HG02885 (cell line): ENCODE measurements around the gene INKA1.
A peak's percentile ranks its signal among the peaks of the same experiment; 100 is the strongest.
"Not testable (repeated sequence)": the region's sequence is repeated elsewhere in the genome, so short reads cannot be mapped to it uniquely, and the experiment has no call there.

Source experiments
- ATAC-seq: cut with Tn5 transposase; IDR thresholded peaks from one replicate; pipeline ENCODE4 v1.9.1; 2021; ENCODE audit warnings: mild to moderate bottlenecking; ENCODE audit not compliant: unreplicated experiment, poor library complexity

INKA1 gene

DNA sequence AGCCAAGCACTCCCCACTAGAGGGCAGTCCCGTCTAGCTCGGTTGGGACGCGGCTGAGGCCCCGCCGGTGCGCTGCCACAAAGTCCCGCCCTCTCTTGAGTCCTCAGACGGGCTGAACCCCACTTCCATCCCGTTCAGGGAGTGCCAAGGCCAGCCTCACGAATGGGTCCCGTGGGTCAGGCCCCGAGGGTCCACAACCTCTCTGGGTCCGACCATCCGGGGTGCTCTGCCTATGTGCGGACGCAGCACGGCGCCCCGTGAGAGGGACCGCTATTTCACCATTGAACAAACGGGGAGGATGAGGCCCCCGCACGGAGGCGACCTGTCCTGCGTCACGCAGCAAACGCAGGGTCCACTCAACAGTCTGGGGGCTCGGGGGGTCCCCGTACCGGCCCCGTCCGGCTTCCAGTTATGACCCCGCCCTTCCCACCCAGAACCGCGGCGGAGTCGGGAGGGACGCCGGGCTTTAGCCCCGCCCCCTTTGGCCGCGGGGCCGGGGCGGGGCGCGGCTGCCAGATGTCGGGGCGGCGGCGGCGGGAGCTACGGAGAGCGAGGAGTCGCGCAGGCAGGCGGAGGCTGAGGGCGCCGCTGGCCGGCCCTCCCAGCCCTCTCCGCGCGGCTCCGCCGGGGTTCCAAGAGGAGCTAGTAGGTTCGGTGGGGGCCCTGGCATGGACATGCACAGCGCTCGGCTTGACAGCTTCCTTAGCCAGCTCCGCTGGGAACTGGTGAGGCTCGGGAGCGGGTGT lies at the start of gene INKA1:
INKA1 (plus strand) TSS at position 543 of the 746 bp plus-strand sequence; CDS start at position 675, 132 bp downstream.
- ATAC-seq: peak; percentile 66

DNA sequence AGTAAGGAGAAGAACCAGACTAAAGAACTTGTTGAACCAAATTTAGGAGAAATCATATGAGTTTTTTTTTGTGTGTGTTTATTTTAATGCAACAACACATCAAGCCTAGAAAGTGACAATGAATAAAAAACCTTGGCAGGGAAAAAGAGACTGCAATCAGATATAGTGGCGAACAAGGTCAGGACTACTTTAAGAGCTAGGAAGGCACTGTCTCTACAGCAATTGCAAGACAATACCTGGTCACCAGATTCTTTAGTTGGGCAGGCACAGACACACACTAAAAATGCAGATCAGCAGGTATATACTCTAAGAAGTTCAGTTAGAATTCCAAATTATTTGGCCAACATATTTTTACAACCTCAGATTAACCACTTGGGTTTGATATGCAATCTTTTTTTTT lies 48.5 kb upstream of the INKA1 start:
- no peak for ATAC-seq

DNA sequence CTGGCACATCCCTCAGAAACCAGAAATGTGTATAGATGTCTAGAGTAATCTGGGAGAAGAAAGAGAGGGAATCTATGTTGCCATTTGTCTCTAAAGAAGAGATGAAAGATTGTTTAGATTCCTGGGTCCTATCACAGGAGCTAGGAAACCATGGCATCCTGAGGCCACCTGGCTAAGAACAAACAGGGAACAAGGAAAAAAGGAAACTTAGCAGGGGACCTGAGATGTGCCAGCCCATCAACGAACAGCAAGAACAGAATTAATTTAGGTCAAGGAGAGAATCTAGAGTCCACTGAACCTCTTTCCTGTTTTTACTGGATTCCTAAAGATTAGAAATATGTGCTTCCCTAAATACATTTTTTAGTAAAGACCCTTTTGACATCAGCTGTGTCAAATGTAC lies 47.0 kb upstream of the INKA1 start:
- ATAC-seq: no peak

DNA sequence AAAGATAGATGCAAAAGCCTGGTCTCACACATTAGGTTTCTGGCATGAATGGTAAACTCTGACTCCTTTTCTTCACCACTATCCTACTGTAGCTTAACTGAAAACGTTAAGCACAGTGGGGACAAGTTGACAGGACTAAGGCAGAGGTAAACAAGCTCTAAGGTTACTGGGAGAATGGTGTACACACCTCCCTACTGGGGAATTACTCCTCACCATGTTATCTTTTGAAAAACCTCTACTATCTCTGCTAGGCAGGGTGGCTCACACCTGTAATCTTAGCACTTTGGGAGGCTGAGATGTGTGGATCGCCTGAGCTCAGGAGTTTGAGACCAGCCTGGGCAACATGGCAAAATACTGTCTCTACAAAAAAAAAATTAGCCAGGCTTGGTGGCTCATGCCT lies 45.9 kb upstream of the INKA1 start:
- ATAC-seq: no peak

DNA sequence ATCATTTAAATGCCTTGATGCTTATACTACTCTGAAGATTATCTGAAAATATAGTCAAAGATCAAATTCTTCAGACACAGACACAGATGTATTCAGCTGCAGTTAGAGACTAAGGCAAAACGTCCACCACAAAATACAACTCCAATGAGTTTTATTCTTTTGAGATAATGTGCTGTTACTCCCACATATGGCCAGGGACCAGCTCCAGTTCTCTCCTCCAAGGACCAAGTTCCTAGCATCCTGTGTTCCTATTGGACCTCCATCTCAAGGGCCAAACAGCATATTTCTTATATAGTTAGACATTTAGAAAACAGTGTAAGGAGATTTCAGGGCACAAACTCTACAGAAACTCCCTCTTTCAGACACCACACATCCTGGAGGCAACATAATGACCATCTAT lies 43.8 kb upstream of the INKA1 start:
- ATAC-seq: no peak

DNA sequence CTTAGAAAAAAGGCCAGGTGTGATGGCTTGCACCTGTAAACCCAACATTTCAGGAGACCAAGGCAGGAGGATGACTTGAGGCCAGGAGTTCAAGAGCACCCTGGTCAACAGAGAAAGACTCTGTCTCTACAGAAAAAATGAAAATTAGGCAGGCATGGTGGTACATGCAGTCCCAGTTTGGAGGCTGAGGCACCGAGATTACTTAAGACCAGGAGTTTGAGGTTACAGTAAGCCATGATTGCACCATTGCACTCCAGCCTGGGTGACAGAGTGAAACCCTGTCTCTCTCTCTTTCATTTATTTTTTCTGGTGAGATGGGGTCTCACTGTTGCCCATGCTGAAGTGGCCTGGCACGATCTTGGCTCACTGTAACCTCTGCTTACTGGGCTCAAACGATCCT lies 41.4 kb upstream of the INKA1 start:
- no peak for ATAC-seq

DNA sequence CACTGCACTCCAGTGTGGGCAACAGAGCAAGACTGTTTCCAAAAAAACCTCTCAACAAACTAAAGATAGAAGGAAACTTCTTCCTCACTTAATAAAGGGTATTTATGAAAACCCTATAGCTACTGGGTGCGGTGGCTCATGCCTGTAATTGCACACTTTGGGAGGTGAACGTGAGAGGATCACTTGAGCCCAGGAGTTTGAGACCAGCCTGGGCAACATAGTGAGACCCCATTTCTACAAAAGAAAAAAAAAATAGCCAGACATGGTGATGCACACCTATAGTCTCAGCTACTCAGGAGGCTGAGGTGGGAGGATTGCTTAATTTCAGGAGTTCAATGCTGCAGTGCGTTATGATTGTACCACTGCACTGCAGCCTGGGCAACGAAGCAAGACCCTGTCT lies 39.1 kb upstream of the INKA1 start:
- ATAC-seq: no peak

DNA sequence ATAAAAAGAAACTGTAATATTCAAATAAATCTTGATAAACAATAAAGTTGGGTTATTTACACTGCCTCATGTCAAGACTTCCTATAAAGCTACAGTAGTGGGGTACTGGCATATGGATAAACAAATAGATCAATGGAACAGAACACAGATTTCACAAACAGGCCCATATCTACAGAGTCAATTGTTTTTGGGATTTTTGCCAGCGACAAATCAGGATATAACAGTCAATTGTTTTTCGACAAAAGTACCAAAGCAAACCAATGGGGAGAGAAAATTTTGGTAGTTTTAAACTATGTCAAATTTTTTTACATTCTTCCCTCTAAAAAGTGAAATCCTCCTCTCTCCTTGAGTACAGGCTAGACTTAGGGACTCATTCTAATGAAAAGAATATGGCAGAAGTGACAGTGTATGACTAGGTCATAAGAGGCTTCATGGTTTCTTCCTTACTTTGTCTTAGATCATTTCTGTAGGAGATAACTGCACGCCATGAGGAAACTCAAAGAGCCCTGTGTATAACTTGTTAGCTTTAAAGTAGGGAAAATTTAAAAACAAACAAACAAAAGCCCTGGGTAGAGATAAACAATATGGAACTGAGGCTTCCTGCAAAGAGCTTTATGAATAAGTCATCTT lies 33.7 kb upstream of the INKA1 start:
- no peak for ATAC-seq

DNA sequence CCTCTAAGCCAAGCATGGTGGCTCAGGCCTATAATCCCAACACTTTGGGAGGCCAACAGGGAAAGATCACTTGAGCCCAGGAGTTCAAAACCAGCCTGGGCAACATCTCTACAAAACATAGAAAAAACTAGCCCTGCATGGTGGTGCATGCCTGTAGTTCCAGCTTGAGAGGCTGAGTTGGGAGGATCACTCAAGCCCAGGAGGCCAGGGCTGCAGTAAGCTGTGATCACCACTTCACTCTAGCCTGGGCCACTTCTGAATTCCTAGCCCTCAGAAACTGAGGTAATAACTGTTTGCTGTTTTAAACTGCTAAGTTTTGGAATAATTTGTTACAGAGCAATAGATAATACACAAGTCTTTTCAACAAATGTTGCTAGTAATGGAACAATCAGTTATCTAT lies 33.1 kb upstream of the INKA1 start:
- ATAC-seq: no peak

DNA sequence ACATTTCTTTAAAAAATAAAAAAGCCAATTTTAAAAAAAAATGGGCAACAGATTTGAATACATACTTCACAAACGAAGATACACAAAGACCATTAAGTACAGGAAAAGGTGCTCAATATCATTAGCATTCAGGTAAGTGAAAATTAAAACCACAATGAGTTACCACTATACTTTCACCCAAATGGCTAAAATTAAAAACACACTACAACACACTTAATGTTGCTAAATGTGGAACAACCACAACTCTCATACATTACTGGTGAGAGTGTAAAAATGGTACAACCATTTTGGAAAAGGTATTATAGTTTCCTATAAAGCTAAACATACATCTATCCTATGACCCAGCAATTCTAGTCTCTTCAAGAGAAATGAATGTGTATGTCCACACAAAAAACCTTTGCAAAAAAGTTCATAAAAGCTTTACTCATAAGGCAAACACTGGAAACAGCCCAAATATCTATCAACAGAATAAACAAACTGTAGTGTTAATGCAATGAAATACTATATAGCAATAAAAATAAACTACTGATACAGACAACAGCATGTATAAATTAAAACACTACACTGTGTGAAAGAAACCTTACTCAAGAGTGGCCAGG lies 31.6 kb upstream of the INKA1 start:
- no peak for ATAC-seq

DNA sequence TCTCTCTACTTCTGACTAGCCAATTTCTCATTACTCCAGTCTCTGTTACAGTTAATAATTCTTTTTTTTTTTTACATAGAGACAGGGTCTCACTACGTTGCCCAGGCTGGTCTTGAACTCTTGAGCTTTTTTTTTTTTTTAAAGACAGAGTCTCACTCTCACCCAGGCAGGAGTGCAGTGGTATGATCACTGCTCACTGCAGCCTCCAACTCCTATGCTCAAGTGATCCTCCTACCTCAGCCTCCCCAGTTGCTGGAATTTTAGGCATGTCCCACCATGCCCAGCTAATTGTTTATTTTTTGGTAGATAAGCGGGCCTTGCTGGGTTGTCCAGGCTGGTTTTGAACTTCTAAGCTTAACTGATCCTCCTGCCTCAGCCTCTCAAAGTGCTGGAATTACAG lies 30.4 kb upstream of the INKA1 start:
- ATAC-seq: no peak

DNA sequence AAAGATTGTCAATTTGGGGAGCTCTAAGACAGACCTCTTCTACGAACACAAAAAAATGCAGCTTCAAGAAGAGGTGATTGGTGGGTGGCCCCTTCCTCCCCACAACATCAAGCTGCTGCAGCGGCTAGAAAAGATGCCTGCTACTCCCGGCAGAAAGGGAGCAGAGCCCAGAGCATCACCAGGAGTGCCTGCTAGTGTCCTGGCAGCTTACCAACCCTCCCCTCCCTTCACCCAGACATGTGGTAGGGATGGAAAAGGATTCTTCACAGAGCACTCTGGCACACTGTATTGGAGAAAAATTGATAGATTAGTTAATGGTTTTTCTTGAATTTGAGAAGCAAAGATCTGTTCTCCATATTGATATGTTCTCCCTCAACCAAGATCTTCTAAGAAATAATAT lies 27.5 kb upstream of the INKA1 start:
- no peak for ATAC-seq

DNA sequence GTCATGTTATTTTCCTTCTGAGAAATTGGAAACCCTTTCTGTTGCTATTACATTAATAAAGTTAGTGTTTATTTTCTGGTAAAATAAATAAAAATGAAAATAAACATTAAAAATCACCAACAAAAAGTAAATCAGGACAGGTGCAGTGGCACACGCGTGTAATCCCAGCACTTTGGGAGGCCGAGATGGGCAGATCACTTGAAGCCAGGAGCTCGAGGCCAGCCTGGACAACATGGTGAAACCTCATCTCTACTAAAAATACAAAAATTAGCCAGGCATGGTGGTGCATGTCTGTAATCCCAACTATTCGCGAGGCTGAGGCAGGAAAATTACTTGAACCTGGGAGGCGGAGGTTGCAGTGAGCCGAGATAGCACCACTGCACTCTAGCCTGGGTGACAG lies 27.0 kb upstream of the INKA1 start:
- ATAC-seq: not testable (repeated sequence)

DNA sequence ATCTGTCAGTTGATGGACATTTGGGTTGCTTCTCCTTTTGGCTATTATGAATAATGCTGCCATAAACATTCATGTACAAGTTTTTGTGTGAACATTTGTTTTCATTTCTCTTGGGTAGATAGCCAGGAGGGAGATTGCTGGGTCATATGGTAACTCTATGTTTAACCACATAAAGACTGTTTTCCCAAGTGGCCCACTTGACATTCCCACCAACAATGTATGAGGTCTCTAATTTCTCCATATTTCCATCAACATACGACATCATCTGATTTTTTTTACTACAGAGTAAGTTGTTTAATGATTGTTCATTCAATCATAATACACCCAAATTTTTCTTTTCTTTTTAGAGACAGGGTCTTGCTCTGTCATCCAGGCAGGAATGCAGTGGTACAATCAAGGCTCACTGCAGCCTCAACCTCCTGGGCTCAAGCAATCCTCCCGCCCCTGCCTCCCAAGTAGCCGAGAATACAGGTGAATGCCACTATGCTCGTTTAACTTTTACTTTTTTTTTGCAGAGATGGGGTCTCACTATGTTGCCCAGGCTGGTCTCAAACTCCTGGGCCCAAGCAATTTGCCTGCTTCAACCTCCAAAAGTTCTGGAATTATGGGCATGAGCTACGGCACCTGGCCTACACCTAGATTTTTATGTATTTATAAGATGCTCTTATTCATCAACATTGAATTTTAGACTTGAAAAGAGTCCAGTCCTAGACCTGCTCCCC lies 23.5 kb upstream of the INKA1 start:
- no peak for ATAC-seq

DNA sequence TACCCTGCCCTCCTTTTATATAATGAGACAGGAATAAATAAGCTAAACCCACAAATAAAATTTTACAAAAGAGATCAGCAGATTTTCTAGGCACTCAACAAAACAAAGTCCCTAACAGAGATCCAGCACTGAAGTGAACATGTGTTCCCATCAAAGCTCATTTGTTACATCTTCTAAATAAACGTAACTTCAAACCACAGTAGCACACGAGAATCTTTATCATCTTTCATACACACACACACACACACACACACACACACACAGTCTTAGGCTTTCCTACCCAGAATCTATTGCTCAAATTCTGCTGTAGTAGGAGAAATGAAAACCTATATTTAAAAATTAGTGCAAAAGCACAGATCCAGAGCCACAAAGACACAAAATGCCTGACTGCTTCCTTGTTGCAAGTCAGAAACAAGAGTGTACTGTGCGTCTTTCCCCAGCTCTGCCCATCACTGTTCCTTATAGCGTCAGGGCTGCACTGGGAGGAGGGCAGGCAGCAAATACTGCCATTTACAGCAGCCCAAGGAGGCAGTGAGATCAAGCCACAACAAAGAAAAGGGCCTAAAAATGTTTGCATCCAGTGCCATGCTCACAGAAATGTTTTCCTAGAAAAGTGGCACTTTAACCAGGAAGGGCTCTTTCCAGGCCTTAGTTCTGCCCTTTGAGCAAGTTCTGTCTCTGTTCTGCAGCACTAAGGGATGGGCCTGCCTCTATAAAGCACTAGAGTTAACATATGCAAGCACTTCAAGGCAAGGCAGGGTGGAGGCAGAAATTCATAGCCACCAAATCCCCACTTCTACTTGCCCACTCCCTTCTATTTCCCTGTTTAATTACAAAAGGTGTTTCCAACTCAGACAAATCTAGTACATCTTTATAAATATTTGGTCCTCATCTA lies 22.7 kb upstream of the INKA1 start:
- no peak for ATAC-seq

DNA sequence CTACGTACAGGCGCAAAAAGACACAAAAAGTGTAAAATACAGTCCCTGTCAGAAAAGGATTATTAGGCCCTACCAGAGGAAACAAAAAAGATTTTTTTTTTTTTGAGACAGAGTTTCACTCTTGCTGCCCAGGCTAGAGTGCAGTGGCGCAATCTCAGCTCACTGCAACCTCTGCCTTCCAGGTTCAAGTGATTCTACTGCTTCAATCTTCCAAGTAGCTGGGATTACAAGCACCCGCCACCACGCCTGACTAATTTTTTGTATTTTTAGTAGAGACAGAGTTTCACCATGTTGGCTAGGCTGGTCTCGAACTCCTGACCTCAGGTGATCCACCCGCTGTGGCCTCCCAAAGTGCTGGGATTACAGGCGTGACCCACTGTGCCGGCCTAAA lies 22.1 kb upstream of the INKA1 start:
- not testable (repeated sequence) for ATAC-seq

DNA sequence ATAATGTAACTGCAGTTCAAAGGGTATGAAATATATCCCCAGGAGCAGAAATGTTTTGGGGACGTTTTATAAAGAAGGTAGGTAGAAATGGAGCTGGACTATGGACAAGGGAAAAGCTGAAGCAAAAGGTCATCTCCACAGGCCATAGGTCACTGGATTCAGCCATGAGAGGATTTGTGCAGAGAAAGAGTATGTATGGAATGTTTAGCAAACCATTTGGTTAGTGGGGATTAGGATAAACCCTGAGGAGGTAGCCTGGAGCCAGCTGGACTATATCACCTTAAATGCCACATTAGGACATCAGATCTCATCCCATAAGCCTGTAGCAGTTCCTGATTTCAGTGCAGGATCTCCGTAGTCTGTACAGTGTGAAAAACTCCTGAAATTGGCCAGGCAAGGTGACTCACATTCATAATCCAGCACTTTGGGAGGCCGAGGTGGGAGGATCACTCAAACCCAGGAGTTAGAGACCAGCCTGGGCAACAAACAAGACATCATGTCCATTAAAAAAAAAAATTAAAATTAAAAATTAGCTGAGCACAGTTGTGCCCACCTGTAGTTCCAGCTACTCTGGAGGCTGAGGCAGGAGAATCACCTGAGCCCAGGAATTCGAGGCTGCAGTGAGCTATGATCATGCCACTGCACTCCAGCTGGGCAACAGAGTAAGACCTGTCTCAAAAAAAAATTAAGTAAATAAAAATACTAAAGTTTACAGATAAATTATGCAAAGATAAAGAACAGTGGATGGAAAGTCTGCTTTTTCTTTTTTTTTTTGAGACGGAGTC lies 21.5 kb upstream of the INKA1 start:
- ATAC-seq: no peak

DNA sequence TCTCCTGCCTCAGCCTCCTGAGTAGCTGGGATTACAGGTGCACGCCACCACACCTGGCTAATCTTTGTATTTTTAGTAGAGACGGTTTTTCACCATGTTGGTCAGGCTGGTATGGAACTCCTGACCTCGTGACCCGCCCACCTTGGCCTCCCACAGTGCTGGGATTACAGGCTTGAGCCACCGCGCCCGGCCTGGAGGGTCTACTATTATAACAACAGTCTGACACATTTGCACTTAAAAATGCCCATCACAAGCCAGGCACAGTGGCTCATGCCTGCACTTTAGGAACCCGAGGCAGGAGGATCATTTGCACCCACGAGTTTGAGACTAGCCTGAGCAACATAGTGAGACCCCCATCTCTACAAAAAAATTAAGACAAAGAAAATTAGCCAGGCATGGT lies 20.8 kb upstream of the INKA1 start:
- ATAC-seq: not testable (repeated sequence)

DNA sequence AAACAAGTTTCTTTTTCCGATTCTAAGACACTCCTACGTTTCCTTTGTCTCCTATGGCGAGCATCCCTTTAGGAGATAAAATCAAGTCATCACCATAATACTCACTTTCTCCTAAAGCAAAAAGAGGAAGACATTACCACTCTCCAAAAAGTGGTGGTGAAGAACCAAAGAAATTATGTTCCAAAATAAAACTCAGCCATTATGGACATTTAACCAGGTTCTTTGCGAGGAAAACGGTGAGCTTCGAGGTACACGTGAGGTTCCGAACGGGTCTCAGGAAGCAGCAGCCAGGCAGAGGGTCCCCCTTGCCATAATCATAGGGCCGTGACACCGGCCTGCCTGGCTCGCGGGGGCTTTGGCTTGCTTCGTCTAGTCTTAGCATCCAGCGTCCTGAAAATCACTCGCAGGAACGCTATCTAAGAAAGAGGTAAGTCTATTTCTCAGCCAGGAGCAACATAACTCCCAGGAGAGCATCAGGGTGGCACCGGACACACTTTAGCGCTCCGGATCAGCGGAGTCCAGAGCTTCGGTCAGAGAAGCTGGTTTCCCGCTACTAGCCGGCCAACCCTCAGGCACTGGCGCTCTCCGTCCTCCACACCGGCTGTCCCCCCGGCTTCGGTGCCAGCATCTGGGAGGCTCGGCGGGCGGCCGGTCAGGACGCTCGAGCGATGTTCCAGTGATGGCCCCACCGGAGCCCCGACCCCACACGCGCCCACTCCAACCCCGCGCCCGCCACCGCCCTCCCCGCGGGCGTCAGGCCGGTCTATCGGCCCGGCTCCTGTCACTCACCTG lies 17.3 kb upstream of the INKA1 start:
- peak; percentile 46 for ATAC-seq
